Measurements from ENCODE around the gene KIF5A.
"Not testable (repeated sequence)": the region's sequence is repeated elsewhere in the genome, so short reads cannot be mapped to it uniquely, and the experiment has no call there.

Gene KIF5A

GRCh38 chr12:57517187-57517586 is 32.7 kb upstream of the KIF5A start:
- no peaks in the 10 kb centered on the region for H3K9me2 ChIP-seq (replicated peaks; ENCODE audit: low read depth, low read length)
- H3K27me3 ChIP-seq (ENCODE audit: insufficient read depth, low read length, poor library complexity, severe bottlenecking), result no peaks in the 10 kb centered on the region
- no peaks in the 10 kb centered on the region for H3K9me3 ChIP-seq (ENCODE audit: insufficient read depth, low read depth, low read length)
- peaks cover 31% of the 10 kb centered on the region for H3K79me2 ChIP-seq (ENCODE audit: insufficient read depth, low read length)
- peaks cover 29% of the 10 kb centered on the region for H3K4me1 ChIP-seq (ENCODE audit: insufficient read depth, low read length, poor library complexity, severe bottlenecking)
- H3K4me2 ChIP-seq (ENCODE audit: low read depth, low read length, poor library complexity, severe bottlenecking), result no peak overlapping the region
- H3K4me3 ChIP-seq (ENCODE audit: low read length, poor library complexity, severe bottlenecking), result no peak overlapping the region
- peaks cover 12% of the 10 kb centered on the region for H3F3A ChIP-seq (ENCODE audit: low read depth)
- H3K9ac ChIP-seq (ENCODE audit: low read depth, low read length, poor library complexity, severe bottlenecking), result no peak overlapping the region
- H2AFZ ChIP-seq (ENCODE audit: low read length), result no peak overlapping the region
- peaks cover 59% of the 10 kb centered on the region for H3K36me3 ChIP-seq (ENCODE audit: insufficient read depth, low read length)
- TF ChIP-seq CTCF (conservative IDR thresholded peaks at IDR 0.05; ENCODE audit: low read length), result no peak
- no peak for TF ChIP-seq EZH2phosphoT487 (IDR thresholded peaks at IDR 0.05; ENCODE audit: borderline replicate concordance)
- peaks cover 35% of the 10 kb centered on the region for H4K20me1 ChIP-seq (ENCODE audit: insufficient read depth, low read length, poor library complexity, severe bottlenecking)

- Histone ChIP-seq H4K20me1 (ENCODE audit: insufficient read depth, low read length, poor library complexity, severe bottlenecking) (peaks cover 35% of the 10 kb centered on the region), H3F3A (ENCODE audit: low read depth) (peaks cover 15% of the 10 kb centered on the region)
Measured at GRCh38 chr12:57517718-57518117, 32.1 kb upstream of the KIF5A start.

GRCh38 chr12:57518176-57518919 is 31.5 kb upstream of the KIF5A start:
- no peak overlapping the region for H2AFZ ChIP-seq (ENCODE audit: low read length)
- H3K4me2 ChIP-seq (ENCODE audit: low read depth, low read length, poor library complexity, severe bottlenecking), result peak overlapping the region; percentile 96
- H3F3A ChIP-seq (ENCODE audit: low read depth), result peaks cover 15% of the 10 kb centered on the region

More at GRCh38 chr12:57517718-57518117, 32.1 kb upstream of the KIF5A start:
- H3K4me1 ChIP-seq (ENCODE audit: insufficient read depth, low read length, poor library complexity, severe bottlenecking), result peaks cover 30% of the 10 kb centered on the region
- peak overlapping the region; percentile 96 for H3K4me2 ChIP-seq (ENCODE audit: low read depth, low read length, poor library complexity, severe bottlenecking)
- H3K79me2 ChIP-seq (ENCODE audit: insufficient read depth, low read length), result peaks cover 31% of the 10 kb centered on the region
- peaks cover 54% of the 10 kb centered on the region for H3K36me3 ChIP-seq (ENCODE audit: insufficient read depth, low read length)
- not testable (repeated sequence) for H3K27me3 ChIP-seq (ENCODE audit: insufficient read depth, low read length, poor library complexity, severe bottlenecking); H3K9me2 ChIP-seq (replicated peaks; ENCODE audit: low read depth, low read length); H3K9ac ChIP-seq (ENCODE audit: low read depth, low read length, poor library complexity, severe bottlenecking); H2AFZ ChIP-seq (ENCODE audit: low read length); H3K9me3 ChIP-seq (ENCODE audit: insufficient read depth, low read depth, low read length); H3K4me3 ChIP-seq (ENCODE audit: low read length, poor library complexity, severe bottlenecking)

More at GRCh38 chr12:57518176-57518919, 31.5 kb upstream of the KIF5A start:
- H4K20me1 ChIP-seq (ENCODE audit: insufficient read depth, low read length, poor library complexity, severe bottlenecking), result peaks cover 38% of the 10 kb centered on the region
- H3K4me3 ChIP-seq (ENCODE audit: low read length, poor library complexity, severe bottlenecking), result peak overlapping the region; percentile 86
- H3K27me3 ChIP-seq (ENCODE audit: insufficient read depth, low read length, poor library complexity, severe bottlenecking), result no peaks in the 10 kb centered on the region
- H3K9me3 ChIP-seq (ENCODE audit: insufficient read depth, low read depth, low read length), result no peaks in the 10 kb centered on the region
- no peak for TF ChIP-seq CTCF (conservative IDR thresholded peaks at IDR 0.05; ENCODE audit: low read length)
- TF ChIP-seq EZH2phosphoT487 (IDR thresholded peaks at IDR 0.05; ENCODE audit: borderline replicate concordance), result no peak
- H3K9ac ChIP-seq (ENCODE audit: low read depth, low read length, poor library complexity, severe bottlenecking), result peak overlapping the region; percentile 92
- H3K9me2 ChIP-seq (replicated peaks; ENCODE audit: low read depth, low read length), result no peaks in the 10 kb centered on the region
- H3K79me2 ChIP-seq (ENCODE audit: insufficient read depth, low read length), result peaks cover 35% of the 10 kb centered on the region
- peaks cover 31% of the 10 kb centered on the region for H3K4me1 ChIP-seq (ENCODE audit: insufficient read depth, low read length, poor library complexity, severe bottlenecking)
- peaks cover 47% of the 10 kb centered on the region for H3K36me3 ChIP-seq (ENCODE audit: insufficient read depth, low read length)

All from Loucy (cell line).